ENCODE measurements around the gene METTL21A.

Gene METTL21A

DNA sequence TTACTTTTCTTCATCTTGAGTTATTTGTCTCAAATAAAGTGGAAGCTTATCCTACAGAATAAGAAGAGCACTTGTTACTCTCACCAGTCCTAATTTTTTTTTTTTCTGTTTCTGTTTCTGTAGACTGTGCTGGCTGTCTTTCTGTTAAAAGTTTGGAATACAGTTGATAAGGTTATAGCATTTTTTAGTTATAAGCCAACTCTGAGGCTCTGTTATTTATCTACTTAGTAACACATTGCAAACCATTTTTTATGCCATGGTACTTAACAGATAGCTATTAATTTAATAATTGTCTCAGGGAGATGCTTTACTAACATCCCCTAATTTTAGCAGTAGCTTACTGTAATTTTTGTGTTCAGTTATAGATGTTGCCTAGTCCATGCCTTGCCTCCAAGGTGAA lies 57.5 kb downstream of the METTL21A start:
- TF ChIP-seq, protein P1, sequence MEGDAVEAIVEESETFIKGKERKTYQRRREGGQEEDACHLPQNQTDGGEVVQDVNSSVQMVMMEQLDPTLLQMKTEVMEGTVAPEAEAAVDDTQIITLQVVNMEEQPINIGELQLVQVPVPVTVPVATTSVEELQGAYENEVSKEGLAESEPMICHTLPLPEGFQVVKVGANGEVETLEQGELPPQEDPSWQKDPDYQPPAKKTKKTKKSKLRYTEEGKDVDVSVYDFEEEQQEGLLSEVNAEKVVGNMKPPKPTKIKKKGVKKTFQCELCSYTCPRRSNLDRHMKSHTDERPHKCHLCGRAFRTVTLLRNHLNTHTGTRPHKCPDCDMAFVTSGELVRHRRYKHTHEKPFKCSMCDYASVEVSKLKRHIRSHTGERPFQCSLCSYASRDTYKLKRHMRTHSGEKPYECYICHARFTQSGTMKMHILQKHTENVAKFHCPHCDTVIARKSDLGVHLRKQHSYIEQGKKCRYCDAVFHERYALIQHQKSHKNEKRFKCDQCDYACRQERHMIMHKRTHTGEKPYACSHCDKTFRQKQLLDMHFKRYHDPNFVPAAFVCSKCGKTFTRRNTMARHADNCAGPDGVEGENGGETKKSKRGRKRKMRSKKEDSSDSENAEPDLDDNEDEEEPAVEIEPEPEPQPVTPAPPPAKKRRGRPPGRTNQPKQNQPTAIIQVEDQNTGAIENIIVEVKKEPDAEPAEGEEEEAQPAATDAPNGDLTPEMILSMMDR (IDR thresholded peaks at IDR 0.05; ENCODE audit: insufficient read depth, low read depth, low read length, missing control alignments) = no peak
- no peak for DNase-seq (ENCODE audit: low read depth)
- H3K4me3 ChIP-seq (ENCODE audit: low read depth, low read length) = no peak overlapping the region

DNA sequence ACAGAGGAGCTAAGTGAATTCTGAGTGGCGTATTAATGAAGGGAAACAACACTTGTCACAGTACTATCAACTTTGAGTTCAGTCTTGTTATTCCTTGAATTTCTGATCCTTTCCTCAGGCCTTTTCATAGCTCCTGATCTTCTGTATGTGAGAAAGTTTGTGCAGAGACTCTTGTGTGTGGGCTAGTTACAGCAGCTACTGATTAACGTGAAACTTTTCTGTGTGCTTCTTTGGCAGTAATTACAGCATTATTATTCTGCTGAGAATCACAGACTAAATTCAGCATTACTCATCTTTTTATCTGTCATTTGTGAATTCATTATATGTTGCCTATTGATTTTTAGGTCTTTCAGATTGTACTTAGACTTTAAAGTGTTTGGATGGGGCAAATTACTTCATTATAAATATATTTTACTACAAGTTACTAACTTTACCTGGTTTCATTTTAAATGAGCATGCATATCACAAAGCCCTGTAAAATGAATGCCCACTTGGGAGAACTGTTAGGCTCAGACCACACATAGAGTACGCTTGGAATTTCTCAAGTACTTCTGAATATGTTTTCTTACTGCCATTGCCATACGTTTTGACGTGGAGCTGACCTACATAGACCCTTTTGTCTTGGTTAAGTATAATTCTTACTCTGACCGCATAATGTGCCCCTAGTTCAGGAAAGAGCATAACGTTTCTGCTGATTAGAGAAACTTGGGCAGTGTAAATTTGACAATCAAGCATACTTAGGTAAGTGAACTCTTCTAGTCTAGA lies 59.3 kb downstream of the METTL21A start:
- no peak overlapping the region for H3K4me3 ChIP-seq (ENCODE audit: low read depth, low read length)
- TF ChIP-seq, protein P1 (IDR thresholded peaks at IDR 0.05; ENCODE audit: insufficient read depth, low read depth, low read length, missing control alignments) = no peak
- no peak for DNase-seq (ENCODE audit: low read depth)

Measured in GM12865 (cell line).